ENCODE results near the gene PLXNB1.

DNA sequence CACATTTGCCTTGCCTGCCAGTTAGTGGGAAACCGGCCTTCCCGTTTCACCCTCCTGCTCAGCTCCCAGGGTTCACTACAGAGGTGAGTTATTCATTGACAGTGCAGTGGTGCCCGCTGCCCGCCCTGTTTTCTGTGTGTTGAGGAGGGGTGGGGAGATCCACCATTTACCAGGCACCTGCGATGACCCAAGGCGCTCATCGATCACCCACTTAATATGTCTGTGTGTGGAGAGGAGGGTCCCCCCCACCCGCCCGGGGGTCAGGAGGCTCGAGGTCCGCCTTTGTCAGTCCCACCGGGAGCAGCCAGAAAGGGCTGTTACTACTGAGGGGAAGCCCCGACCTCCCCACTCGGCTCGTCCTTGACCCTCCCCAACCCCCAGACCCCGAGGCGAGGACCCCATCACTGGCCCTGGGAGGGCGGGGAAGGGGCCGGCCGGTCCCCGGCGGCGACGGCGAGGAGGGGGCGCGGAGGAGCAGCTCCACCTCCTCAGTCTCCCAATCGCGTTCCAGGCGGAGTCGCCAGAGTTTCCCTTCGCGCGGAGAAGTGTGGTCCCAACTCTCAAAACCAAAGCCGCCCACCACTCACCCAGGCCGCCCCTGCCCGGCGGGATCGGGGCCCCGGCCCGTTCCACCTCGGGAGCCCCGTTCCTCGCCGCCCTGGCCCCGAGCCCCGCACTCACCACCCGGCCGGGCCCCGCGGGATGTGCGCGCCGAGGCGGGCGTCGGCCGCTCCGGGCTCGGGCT is 1.1 kb downstream of the PLXNB1 start:
- no peak for TF ChIP-seq NPAS2 (CRISPR knock-in tag; IDR thresholded peaks at IDR 0.05; ENCODE audit: borderline replicate concordance)
- no peak for TF ChIP-seq POLR2A (IDR thresholded peaks at IDR 0.05; ENCODE audit: low read length)
- TF ChIP-seq, protein P1, sequence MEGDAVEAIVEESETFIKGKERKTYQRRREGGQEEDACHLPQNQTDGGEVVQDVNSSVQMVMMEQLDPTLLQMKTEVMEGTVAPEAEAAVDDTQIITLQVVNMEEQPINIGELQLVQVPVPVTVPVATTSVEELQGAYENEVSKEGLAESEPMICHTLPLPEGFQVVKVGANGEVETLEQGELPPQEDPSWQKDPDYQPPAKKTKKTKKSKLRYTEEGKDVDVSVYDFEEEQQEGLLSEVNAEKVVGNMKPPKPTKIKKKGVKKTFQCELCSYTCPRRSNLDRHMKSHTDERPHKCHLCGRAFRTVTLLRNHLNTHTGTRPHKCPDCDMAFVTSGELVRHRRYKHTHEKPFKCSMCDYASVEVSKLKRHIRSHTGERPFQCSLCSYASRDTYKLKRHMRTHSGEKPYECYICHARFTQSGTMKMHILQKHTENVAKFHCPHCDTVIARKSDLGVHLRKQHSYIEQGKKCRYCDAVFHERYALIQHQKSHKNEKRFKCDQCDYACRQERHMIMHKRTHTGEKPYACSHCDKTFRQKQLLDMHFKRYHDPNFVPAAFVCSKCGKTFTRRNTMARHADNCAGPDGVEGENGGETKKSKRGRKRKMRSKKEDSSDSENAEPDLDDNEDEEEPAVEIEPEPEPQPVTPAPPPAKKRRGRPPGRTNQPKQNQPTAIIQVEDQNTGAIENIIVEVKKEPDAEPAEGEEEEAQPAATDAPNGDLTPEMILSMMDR (IDR thresholded peaks at IDR 0.05): no peak
- no peak for TF ChIP-seq SMC3 (IDR thresholded peaks at IDR 0.05)
- no peak for TF ChIP-seq NFE2L2 (conservative IDR thresholded peaks at IDR 0.05; ENCODE audit: low read length)
- TF ChIP-seq POLR2AphosphoS2 (conservative IDR thresholded peaks at IDR 0.05; ENCODE audit: low read length): no peak
- no peak for TF ChIP-seq RCOR1 (IDR thresholded peaks at IDR 0.05; ENCODE audit: low read depth, low read length)
- TF ChIP-seq RNF2 (IDR thresholded peaks at IDR 0.05; ENCODE audit: borderline replicate concordance, low read depth): no peak
- TF ChIP-seq RFX5 (IDR thresholded peaks at IDR 0.05): no peak
- TF ChIP-seq, protein P2, sequence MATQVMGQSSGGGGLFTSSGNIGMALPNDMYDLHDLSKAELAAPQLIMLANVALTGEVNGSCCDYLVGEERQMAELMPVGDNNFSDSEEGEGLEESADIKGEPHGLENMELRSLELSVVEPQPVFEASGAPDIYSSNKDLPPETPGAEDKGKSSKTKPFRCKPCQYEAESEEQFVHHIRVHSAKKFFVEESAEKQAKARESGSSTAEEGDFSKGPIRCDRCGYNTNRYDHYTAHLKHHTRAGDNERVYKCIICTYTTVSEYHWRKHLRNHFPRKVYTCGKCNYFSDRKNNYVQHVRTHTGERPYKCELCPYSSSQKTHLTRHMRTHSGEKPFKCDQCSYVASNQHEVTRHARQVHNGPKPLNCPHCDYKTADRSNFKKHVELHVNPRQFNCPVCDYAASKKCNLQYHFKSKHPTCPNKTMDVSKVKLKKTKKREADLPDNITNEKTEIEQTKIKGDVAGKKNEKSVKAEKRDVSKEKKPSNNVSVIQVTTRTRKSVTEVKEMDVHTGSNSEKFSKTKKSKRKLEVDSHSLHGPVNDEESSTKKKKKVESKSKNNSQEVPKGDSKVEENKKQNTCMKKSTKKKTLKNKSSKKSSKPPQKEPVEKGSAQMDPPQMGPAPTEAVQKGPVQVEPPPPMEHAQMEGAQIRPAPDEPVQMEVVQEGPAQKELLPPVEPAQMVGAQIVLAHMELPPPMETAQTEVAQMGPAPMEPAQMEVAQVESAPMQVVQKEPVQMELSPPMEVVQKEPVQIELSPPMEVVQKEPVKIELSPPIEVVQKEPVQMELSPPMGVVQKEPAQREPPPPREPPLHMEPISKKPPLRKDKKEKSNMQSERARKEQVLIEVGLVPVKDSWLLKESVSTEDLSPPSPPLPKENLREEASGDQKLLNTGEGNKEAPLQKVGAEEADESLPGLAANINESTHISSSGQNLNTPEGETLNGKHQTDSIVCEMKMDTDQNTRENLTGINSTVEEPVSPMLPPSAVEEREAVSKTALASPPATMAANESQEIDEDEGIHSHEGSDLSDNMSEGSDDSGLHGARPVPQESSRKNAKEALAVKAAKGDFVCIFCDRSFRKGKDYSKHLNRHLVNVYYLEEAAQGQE (IDR thresholded peaks at IDR 0.05): no peak
- no peak for TF ChIP-seq EP300 (IDR thresholded peaks at IDR 0.05)
- TF ChIP-seq SREBF2 (IDR thresholded peaks at IDR 0.05): no peak
- TF ChIP-seq, protein P3, sequence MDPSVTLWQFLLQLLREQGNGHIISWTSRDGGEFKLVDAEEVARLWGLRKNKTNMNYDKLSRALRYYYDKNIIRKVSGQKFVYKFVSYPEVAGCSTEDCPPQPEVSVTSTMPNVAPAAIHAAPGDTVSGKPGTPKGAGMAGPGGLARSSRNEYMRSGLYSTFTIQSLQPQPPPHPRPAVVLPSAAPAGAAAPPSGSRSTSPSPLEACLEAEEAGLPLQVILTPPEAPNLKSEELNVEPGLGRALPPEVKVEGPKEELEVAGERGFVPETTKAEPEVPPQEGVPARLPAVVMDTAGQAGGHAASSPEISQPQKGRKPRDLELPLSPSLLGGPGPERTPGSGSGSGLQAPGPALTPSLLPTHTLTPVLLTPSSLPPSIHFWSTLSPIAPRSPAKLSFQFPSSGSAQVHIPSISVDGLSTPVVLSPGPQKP (IDR thresholded peaks at IDR 0.05; ENCODE audit: low read depth, low read length): no peak

Data from A549 (cell line).